Activated CD4-positive, alpha-beta T cell treated with anti-CD3 and anti-CD28 coated beads, Interleukin-2, amount 50 U/mL, for 1 hour (primary cell): ENCODE results near the gene STMN3.
"Not testable (repeated sequence)": the region's sequence is repeated elsewhere in the genome, so short reads cannot be mapped to it uniquely, and the experiment has no call there.

Experiments used
- DNase-seq: peaks from one replicate; pipeline ENCODE4 v3.0.0-alpha.2; 2020

Gene STMN3

GRCh38 chr20:63675681-63676368, 22.6 kb upstream of the STMN3 start:
- no peak for DNase-seq

- no peak for DNase-seq
These were observed 20.7 kb upstream of the STMN3 start for GRCh38 chr20:63673951-63674350.

- DNase-seq, result no peak
These were observed 19.4 kb upstream of the STMN3 start for GRCh38 chr20:63672666-63673065.

GRCh38 chr20:63671695-63672094, 18.5 kb upstream of the STMN3 start:
- not testable (repeated sequence) for DNase-seq

GRCh38 chr20:63668351-63668750, 15.1 kb upstream of the STMN3 start:
- no peak for DNase-seq

GRCh38 chr20:63667858-63668257, 14.6 kb upstream of the STMN3 start:
- DNase-seq, result no peak

GRCh38 chr20:63665708-63666107, 12.5 kb upstream of the STMN3 start:
- no peak for DNase-seq

- DNase-seq, result no peak
These were observed 11.8 kb upstream of the STMN3 start for GRCh38 chr20:63664861-63665594.

- no peak for DNase-seq
These were observed 11.1 kb upstream of the STMN3 start for GRCh38 chr20:63664143-63664851.

GRCh38 chr20:63663332-63664066, 10.3 kb upstream of the STMN3 start:
- DNase-seq, result no peak

- DNase-seq, result no peak
These were observed 9.6 kb upstream of the STMN3 start for GRCh38 chr20:63662813-63663189.

- DNase-seq, result no peak
These were observed 9.0 kb upstream of the STMN3 start for GRCh38 chr20:63661959-63662812.

GRCh38 chr20:63661108-63661507, 7.9 kb upstream of the STMN3 start:
- DNase-seq, result no peak

- DNase-seq, result no peak
These were observed 7.4 kb upstream of the STMN3 start for GRCh38 chr20:63660622-63661021.

- not testable (repeated sequence) for DNase-seq
These were observed 7.0 kb upstream of the STMN3 start for GRCh38 chr20:63660174-63660573.

GRCh38 chr20:63659370-63659769, 6.1 kb upstream of the STMN3 start:
- DNase-seq, result no peak

- DNase-seq, result no peak
These were observed 5.5 kb upstream of the STMN3 start for GRCh38 chr20:63658749-63659187.

GRCh38 chr20:63657937-63658748, 4.9 kb upstream of the STMN3 start, which contains the start of gene RTEL1:
RTEL1 (plus strand) TSS chr20:63658312; CDS start chr20:63659403, 1,091 bp downstream.
- DNase-seq, result peak; percentile 86

- DNase-seq, result no peak
These were observed 4.2 kb upstream of the STMN3 start for GRCh38 chr20:63657260-63657936.

- no peak for DNase-seq
These were observed 3.2 kb upstream of the STMN3 start for GRCh38 chr20:63656451-63656850.

GRCh38 chr20:63655249-63655648, 2.0 kb upstream of the STMN3 start:
- DNase-seq, result no peak
